Activated T-helper 2 cell treated with anti-CD3 and anti-CD28 coated beads, Interferon-gamma antibody, Interleukin-2, Interleukin-4, amounts not matched to agents 10 μg/mL and 5 μg/mL and 100 μg/mL, durations not matched to agents 14 hours and 24 hours and 36 hours (primary cell): Measurements from ENCODE around the gene MAGEL2. TPM values are rescaled to one million over a fixed set of nuclear protein-coding genes. Genes with fewer than 3 reads are reported as not detected.
"Not testable (repeated sequence)": the region's sequence is repeated elsewhere in the genome, so short reads cannot be mapped to it uniquely, and the experiment has no call there.

Experiments
- DNase-seq: peaks from one replicate; pipeline ENCODE4 v3.0.0; 2021; ENCODE audit warnings: low spot score
- H3K27ac Mint-ChIP-seq: one replicate; pipeline ENCODE4 v1.8.0; 2021; ENCODE audit warnings: mixed read lengths
- H3K27me3 Mint-ChIP-seq: one replicate; pipeline ENCODE4 v1.8.0; 2021; ENCODE audit warnings: low read depth, mixed read lengths
- H3K36me3 Mint-ChIP-seq: one replicate; pipeline ENCODE4 v1.8.0; 2021; ENCODE audit warnings: low read depth, mixed read lengths
- H3K4me1 Mint-ChIP-seq: one replicate; pipeline ENCODE4 v1.8.0; 2021; ENCODE audit warnings: low read depth, mixed read lengths
- H3K4me3 Mint-ChIP-seq: one replicate; pipeline ENCODE4 v1.8.0; 2021; ENCODE audit warnings: low read depth, mild to moderate bottlenecking, moderate library complexity, mixed read lengths
- H3K9me3 Mint-ChIP-seq: one replicate; pipeline ENCODE4 v1.8.0; 2021; ENCODE audit warnings: mixed read lengths
- intact Hi-C: fragments of 100-400 bp; cut with micrococcal nuclease; formaldehyde crosslinking; loops from one replicate; pipeline ENCODE4 v1.15.1; 2023
- total RNA-seq: library from RNA; stranded (reverse); gene quantifications from 2 replicates; pipeline ENCODE4 v1.2.3, GENCODE V29; 2022

Gene MAGEL2
- total RNA-seq, 1 donor from 2014 or later: not detected

DNA sequence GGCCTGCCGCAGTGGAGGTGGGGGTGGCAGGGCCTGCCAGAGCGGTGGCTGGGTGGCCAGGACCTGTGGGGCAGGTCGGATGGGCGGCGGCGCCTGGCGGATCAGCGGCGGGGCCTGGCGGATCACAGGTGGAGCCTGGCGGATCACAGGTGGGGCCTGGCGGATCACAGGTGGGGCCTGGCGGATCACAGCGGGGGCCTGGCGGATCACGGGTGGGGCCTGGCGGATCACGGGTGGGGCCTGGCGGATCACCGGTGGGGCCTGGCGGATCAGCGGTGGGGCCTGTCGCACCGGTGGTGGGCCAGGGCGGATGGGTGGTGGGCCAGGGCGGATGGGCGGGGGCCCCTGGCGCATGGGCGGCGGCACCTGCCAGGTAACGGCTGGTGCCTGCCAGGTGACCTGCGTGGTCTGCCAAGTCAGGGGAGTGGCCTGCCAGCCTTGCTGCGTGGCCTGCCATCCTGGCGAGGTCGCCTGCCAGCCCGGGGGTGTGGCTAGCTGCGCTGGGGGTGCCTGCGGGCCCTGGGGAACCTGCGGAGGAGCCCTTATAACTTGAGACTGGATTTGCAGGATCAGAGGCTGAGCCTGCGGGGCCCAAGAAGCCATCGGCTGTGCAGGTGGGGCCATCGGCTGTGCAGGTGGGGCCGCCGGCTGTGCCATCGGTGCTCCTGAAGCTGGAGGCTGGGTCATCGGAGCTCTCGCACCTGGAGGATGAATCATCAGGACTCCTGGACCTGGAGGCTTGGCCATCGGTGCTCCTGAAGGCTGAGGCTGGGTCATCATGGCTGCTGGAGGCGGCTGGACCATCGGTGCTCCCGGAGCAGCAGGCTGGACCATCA lies 1.3 kb downstream of the MAGEL2 start:
- Mint-ChIP-seq H3K27ac (no peak overlapping the region), H3K27me3 (peaks cover 5% of the 10 kb centered on the region), H3K4me1 (no peaks in the 10 kb centered on the region), H3K36me3 (no peaks in the 10 kb centered on the region), H3K9me3 (no peaks in the 10 kb centered on the region), H3K4me3 (no peak overlapping the region)
- no peak for DNase-seq
- intact Hi-C loops: no loop called here

DNA sequence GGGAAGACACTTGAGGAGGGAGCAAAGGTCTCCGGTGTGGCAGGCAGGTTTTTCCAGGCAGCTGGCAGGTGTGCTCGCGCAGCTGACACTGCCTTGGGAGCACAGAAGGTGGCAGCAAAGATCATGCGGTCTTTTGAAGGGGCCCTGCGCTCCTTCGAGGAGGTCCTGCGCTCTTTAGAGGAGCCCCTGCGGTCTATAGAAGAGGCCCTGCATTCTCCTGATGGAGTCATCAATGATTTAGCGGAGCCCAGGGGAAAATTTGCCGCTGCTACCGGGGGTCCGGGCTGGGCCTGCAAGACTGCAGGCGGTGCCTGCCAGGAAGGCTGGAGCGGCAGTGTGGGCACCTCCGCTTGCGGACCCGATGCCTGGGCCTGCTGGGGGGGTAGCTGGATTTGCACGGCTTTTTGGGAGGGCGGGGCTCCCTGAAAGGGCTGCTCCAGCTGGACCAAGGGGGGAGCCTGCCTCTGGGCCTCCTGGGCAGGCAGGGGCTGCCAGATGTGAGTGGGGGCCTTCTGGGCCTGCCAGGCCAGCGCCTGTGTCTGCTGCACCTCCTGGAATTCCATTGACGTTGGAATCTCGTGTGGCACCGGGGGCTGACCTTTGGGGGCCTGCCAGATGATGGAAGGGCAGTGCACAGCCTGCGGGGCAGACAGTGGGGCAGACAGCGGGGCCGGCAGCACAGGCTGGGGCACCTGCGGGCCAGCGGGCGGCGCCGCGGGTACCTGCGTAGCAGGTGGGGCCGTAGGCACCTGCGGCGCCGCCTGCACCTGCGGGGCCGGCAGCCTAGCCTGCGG lies 2.1 kb downstream of the MAGEL2 start:
- Mint-ChIP-seq H3K27me3 (peaks cover 5% of the 10 kb centered on the region), H3K27ac (no peak overlapping the region), H3K9me3 (no peaks in the 10 kb centered on the region), H3K4me1 (no peaks in the 10 kb centered on the region), H3K36me3 (no peaks in the 10 kb centered on the region), H3K4me3 (no peak overlapping the region)
- intact Hi-C loops: no loop called here
- DNase-seq: no peak

DNA sequence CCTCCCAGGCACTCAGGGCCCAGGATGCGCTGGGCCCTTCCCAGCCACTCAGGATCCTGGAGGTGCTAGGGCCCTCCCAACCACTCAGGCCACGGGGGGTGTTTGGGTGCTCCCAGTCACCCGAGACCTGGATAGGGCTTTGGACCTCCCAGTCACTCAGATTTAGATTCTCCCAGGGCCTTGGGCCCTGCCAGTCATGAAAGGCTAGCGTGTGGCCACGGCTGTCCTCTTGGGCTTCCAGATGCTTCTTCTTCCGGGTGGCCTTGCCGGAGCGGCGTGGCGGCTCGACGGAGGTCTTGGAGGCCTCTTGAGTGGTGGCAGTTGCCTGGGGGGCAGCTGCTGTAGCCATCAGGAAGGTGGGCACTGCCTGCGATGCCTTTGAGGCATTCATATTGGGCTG lies 2.8 kb downstream of the MAGEL2 start:
- Mint-ChIP-seq H3K4me1 (no peaks in the 10 kb centered on the region), H3K27me3 (peaks cover 5% of the 10 kb centered on the region), H3K36me3 (no peaks in the 10 kb centered on the region), H3K27ac (no peak overlapping the region), H3K4me3 (no peak overlapping the region), H3K9me3 (no peaks in the 10 kb centered on the region)
- no peak for DNase-seq
- intact Hi-C loops: loop anchor here (5.0 kb wide), 1 partner anchor 1857 kb away; no protein-coding TSS in a partner anchor

DNA sequence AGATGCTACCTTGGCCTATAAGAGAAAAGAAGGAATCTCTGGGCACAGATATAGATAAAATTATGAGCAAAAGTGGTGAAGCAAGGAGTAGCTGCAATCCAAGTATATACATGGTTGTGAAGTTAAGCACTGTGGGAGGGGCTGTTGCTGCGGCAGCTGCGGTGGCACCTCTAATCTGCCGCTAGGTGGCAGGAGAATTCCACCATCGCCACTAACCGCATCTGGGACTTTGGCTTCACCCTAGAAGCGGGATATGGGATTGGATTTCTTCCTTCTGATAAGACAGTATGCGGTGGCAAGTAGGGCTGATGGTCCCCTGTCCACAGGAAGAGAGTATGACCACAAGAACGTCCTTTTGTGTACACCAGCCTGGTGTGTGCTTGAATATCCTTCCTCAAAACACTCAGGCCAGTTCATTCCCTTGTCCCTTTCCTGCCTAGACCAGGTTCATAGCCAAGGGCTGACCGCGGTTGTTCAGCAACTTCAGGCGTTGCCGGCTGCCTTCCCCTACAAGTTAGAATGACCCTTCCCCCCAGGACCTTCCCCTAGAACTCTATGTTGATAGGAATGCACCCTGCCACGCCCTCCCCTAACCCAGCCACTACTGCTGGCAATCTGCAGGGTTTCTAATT lies 5.1 kb downstream of the MAGEL2 start:
- H3K4me3 Mint-ChIP-seq: no peak overlapping the region
- no peaks in the 10 kb centered on the region for H3K27me3 Mint-ChIP-seq
- no peak overlapping the region for H3K27ac Mint-ChIP-seq
- intact Hi-C loops: loop anchor here (5.0 kb wide), 1 partner anchor 1860 kb away; no protein-coding TSS in a partner anchor
- no peaks in the 10 kb centered on the region for H3K9me3 Mint-ChIP-seq
- DNase-seq: no peak
- no peaks in the 10 kb centered on the region for H3K4me1 Mint-ChIP-seq
- H3K36me3 Mint-ChIP-seq: no peaks in the 10 kb centered on the region

DNA sequence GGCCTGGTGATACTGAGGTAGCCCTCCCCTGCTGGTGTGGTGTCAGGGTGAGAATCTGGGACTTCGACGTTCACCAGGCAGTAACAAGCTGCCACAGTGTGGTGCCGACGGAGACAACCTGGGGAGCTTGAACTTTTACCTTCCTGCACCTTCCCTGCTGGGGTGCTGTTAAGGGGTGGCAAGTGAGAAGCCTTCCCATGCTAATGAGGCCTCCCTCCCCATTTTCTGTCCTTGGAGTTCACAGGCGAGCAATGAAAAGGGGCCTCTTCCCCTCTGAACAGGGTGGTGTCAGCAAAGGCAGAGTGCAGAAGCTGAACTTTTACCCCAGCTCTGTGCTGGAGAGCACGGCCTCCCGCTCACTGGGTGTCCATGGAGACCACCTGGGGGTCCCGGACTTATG lies 13.5 kb downstream of the MAGEL2 start:
- DNase-seq: no peak
- no peaks in the 10 kb centered on the region for H3K4me1 Mint-ChIP-seq
- no peaks in the 10 kb centered on the region for H3K27me3 Mint-ChIP-seq
- H3K4me3 Mint-ChIP-seq: no peak overlapping the region
- H3K9me3 Mint-ChIP-seq: no peaks in the 10 kb centered on the region
- H3K36me3 Mint-ChIP-seq: no peaks in the 10 kb centered on the region
- intact Hi-C loops: no loop called here
- H3K27ac Mint-ChIP-seq: no peak overlapping the region

DNA sequence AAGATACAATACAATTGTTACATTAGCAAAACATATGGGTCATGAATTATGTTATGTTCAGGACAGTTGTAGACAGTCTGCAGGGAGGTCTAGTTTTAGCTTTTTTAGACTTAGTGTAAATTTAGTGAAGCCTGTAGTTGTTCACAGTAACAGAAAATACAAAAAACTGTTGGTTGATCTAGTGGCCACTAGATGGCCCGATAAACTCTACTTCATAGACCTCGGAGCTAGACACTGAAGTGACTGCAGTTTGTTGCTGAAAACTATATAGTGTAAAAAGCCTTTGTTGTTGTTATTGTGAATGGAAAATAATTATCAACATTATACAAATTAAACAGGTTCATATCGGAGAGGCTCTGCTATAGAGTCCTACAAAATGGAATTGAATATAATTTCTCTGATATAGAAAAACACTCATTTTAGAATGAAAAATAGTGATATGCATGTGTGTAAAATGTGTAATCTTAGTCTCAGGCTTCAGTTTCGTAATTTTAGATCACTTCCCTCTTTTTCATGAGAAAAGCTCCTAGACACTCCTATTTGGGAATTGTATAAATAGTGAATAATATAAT lies 18.3 kb downstream of the MAGEL2 start:
- Mint-ChIP-seq H3K9me3 (no peaks in the 10 kb centered on the region), H3K27ac (no peak overlapping the region), H3K4me1 (no peaks in the 10 kb centered on the region), H3K36me3 (no peaks in the 10 kb centered on the region), H3K27me3 (no peaks in the 10 kb centered on the region), H3K4me3 (no peak overlapping the region)
- no peak for DNase-seq
- intact Hi-C loops: no loop called here

DNA sequence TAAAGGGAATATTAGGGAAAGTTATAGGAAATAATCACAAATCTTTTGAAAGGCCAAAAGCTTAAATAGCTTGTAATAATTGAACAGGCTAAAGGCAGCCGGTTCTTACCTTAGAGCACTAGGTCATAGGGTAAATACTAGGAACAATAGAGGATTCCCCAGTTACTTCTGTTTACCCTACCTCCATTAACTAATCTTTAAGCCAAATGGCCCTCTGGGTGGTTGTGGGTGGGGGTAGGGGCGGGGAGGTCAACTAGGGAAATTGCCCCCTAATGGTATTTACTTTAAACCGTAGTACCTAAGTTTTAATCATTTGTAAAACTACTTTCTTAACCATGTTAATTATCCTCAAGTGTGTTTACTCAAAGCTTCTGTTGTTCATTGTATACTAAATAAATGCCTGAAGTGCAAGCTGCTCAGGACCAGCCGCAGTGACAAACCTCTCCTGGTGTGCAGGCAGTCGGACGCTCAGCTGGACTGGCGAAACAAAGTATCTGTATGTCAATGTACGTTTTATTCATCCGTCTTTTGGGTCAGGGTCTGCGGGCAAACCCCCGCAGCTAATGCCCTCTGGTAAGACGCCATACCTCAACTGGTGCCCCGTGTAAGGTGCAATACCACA lies 18.9 kb downstream of the MAGEL2 start:
- no peaks in the 10 kb centered on the region for H3K36me3 Mint-ChIP-seq
- DNase-seq: no peak
- H3K9me3 Mint-ChIP-seq: no peaks in the 10 kb centered on the region
- H3K4me1 Mint-ChIP-seq: no peaks in the 10 kb centered on the region
- H3K4me3 Mint-ChIP-seq: no peak overlapping the region
- intact Hi-C loops: no loop called here
- no peaks in the 10 kb centered on the region for H3K27me3 Mint-ChIP-seq
- H3K27ac Mint-ChIP-seq: no peak overlapping the region

DNA sequence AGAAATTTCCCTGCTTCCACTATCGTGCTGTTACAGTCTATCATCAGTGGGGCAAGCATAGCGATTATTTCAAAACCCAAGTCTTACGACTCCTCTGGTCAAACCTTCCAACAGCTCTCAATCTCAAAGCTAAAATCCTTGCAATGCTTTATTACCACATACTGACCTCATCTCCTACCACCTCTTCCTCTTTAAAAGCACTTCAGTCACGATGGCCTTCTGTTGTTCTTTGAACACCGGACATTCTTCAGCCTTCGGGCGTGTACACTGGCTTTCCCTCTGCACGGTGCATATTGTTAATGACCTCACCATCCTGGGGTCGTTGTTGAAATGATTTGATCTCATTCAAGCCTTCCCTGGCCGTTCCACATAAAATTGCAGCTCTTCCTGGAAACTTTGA lies 31.1 kb downstream of the MAGEL2 start:
- no peak overlapping the region for H3K27ac Mint-ChIP-seq
- intact Hi-C loops: no loop called here
- H3K4me1 Mint-ChIP-seq: no peaks in the 10 kb centered on the region
- H3K4me3 Mint-ChIP-seq: no peak overlapping the region
- peaks cover 11% of the 10 kb centered on the region for H3K9me3 Mint-ChIP-seq
- H3K36me3 Mint-ChIP-seq: no peaks in the 10 kb centered on the region
- no peaks in the 10 kb centered on the region for H3K27me3 Mint-ChIP-seq
- no peak for DNase-seq

DNA sequence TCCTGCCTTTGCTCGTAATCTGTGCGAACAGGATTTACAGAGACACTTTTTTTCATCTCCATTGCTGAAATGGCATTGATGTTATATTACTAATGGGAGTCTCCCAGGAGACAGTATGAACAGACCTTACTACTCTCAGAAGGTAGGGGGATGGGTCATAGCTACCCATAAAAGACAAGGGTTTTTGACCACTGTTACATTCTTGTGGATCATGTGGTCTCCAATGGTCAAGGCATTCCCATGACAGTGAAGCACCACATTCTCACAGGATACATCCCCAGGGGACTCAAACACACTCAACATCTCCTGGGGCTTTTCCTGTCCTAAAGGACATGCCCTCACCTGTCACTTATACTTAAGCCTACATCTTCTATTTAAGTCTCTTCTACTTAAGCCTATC lies 41.4 kb downstream of the MAGEL2 start:
- H3K27ac Mint-ChIP-seq: no peak overlapping the region
- peaks cover 21% of the 10 kb centered on the region for H3K9me3 Mint-ChIP-seq
- H3K4me3 Mint-ChIP-seq: no peak overlapping the region
- no peaks in the 10 kb centered on the region for H3K4me1 Mint-ChIP-seq
- no peak for DNase-seq
- intact Hi-C loops: no loop called here
- no peaks in the 10 kb centered on the region for H3K36me3 Mint-ChIP-seq
- H3K27me3 Mint-ChIP-seq: no peaks in the 10 kb centered on the region

DNA sequence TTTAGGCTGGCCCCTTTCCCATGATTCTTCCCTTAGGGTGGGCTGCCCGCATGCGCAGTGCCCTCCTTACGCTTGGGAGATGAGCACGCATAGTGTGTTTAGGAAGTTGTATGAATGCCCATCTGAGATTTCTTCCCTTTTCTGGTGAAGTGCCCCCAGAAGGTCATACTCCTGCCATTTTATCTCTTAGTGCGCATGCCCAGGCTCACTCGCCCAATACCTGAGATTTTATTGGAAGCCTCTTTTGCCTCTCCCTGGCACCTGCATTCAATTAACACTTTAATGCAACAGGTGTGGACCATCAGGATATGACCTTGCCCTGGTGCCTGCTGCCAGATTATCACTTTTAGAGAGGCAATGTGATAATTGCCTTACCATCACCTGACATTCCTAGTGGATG lies 45.5 kb downstream of the MAGEL2 start:
- H3K9me3 Mint-ChIP-seq: peaks cover 19% of the 10 kb centered on the region
- H3K36me3 Mint-ChIP-seq: no peaks in the 10 kb centered on the region
- H3K27me3 Mint-ChIP-seq: no peaks in the 10 kb centered on the region
- intact Hi-C loops: no loop called here
- no peak overlapping the region for H3K4me3 Mint-ChIP-seq
- no peak for DNase-seq
- no peaks in the 10 kb centered on the region for H3K4me1 Mint-ChIP-seq
- H3K27ac Mint-ChIP-seq: no peak overlapping the region

DNA sequence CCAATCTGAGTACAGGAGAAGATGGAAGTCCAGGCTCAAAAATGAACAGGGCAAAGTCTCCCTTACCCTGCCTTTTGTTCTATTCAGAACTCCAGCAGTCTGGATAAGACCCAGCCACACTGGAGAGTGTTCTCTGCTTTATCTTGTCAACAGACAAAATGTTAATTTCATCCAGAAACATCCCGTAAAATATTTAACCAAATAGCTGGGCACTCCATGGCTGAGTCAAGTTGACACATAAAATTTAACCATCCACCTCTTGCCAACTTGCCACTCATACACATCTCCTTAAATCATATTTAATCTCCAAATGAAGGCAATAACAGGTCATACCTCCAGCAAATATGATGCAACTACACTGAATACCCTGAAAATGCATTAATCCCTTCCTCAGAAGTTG lies 48.6 kb downstream of the MAGEL2 start:
- Mint-ChIP-seq H3K27me3 (no peaks in the 10 kb centered on the region), H3K4me1 (no peaks in the 10 kb centered on the region), H3K36me3 (no peaks in the 10 kb centered on the region), H3K9me3 (peaks cover 19% of the 10 kb centered on the region), H3K4me3 (no peak overlapping the region), H3K27ac (no peak overlapping the region)
- intact Hi-C loops: no loop called here
- DNase-seq: no peak

DNA sequence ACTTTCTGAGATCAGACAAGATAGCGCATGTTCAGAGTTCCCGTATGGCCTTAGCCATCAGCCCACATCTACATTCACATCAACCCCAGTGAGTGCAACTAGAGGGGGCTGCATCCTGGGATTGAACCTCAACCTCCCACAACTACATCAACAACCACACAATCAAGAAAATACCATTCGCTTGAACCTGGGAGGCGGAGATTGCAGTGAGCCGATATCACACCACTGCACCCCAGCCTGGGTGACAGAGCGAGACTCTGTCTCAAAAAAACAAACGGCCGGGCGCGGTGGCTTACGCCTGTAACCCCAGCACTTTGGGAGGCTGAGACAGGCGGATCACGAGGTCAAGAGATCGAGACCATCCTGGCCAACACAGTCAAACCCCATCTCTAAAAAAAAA lies 50.4 kb downstream of the MAGEL2 start:
- H3K9me3 Mint-ChIP-seq, H3K4me1 Mint-ChIP-seq, intact Hi-C loops, H3K4me3 Mint-ChIP-seq, H3K27me3 Mint-ChIP-seq, DNase-seq, H3K36me3 Mint-ChIP-seq, H3K27ac Mint-ChIP-seq: not testable (repeated sequence)
